Measurements from ENCODE around the gene DKK3. TPM values are rescaled to one million over a fixed set of nuclear protein-coding genes. Genes with fewer than 3 reads are reported as not detected.

DKK3 gene
- total and polyA plus RNA-seq, 2 donors from 2014 or later, result 49.6 to 59.5 TPM

DNA sequence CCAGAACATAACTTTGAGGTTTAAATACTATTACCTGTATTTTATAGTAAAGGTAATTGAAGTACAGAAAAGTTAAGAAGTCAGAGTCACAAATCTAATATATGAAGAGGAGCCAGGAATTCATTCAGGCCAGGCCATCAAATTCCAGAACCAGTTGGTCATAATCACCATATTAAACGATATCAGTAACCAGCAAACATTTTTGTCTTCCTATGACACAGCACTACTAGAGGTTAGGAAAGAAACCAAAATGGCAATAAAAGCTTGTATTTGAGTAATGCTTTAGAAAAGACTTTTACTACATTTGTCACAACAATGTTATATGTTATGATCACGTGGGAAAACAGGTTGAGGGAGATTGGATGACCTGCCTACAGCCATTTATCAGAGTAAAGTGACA, 62.2 kb downstream of the DKK3 start:
- no peak overlapping the region for H3K4me3 ChIP-seq (ENCODE audit: low read length in 3 of 3)
- H3K27ac ChIP-seq (ENCODE audit: low read depth in 2 of 2, low read length in 2 of 2), result no peak overlapping the region
- intact Hi-C loops (cut with DNase I), result no loop called here
- TF ChIP-seq, protein P1, sequence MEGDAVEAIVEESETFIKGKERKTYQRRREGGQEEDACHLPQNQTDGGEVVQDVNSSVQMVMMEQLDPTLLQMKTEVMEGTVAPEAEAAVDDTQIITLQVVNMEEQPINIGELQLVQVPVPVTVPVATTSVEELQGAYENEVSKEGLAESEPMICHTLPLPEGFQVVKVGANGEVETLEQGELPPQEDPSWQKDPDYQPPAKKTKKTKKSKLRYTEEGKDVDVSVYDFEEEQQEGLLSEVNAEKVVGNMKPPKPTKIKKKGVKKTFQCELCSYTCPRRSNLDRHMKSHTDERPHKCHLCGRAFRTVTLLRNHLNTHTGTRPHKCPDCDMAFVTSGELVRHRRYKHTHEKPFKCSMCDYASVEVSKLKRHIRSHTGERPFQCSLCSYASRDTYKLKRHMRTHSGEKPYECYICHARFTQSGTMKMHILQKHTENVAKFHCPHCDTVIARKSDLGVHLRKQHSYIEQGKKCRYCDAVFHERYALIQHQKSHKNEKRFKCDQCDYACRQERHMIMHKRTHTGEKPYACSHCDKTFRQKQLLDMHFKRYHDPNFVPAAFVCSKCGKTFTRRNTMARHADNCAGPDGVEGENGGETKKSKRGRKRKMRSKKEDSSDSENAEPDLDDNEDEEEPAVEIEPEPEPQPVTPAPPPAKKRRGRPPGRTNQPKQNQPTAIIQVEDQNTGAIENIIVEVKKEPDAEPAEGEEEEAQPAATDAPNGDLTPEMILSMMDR (IDR thresholded peaks at IDR 0.05; ENCODE audit: borderline replicate concordance, extremely low read depth, insufficient read depth), result no peak
- H3K9me3 ChIP-seq (ENCODE audit: control insufficient read depth in 2 of 3, insufficient read depth in 1 of 3, low read length in 3 of 3), result no peaks in the 10 kb centered on the region
- no peaks in the 10 kb centered on the region for H3K27me3 ChIP-seq (ENCODE audit: control insufficient read depth, insufficient read depth, low read length)
- H3K36me3 ChIP-seq (ENCODE audit: control insufficient read depth in 2 of 3, insufficient read depth in 3 of 3, low read length in 3 of 3), result peaks cover 8 to 14% (median 10%) of the 10 kb centered on the region in 3 donors
- no peaks in the 10 kb centered on the region for H3K4me1 ChIP-seq (ENCODE audit: control insufficient read depth in 2 of 3, insufficient read depth in 2 of 3, low read depth in 1 of 3, low read length in 3 of 3)
- H3K9ac ChIP-seq (ENCODE audit: low read length in 3 of 3), result no peak overlapping the region
- DNase-seq, result no peak
- FAIRE-seq, result no peak

DNA sequence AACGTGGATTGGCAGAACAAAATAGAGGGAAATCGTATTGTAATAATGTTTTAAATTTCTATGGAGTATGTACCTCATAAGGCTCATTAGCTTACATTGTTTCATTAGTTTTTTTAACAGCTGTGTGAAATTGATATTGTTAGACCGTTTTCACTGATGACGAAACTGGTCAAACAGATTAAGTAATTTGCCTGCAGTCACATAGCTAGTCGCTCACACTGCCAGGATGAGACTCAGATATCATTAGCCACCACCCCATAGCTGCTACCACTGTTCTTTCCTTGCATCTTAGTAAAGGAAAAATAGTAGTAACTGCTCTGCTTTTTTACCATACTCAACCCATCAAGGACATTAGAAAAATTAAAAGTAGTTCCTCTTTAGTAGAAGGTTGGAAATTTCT, 64.0 kb downstream of the DKK3 start:
- H3K4me3 ChIP-seq (ENCODE audit: low read length in 3 of 3), result no peak overlapping the region
- DNase-seq (no peak), FAIRE-seq (no peak)
- intact Hi-C loops (cut with DNase I), result no loop called here
- TF ChIP-seq, protein P1 (IDR thresholded peaks at IDR 0.05; ENCODE audit: borderline replicate concordance, extremely low read depth, insufficient read depth), result no peak
- no peaks in the 10 kb centered on the region for H3K27me3 ChIP-seq (ENCODE audit: control insufficient read depth, insufficient read depth, low read length)
- H3K9me3 ChIP-seq (ENCODE audit: control insufficient read depth in 2 of 3, insufficient read depth in 1 of 3, low read length in 3 of 3), result no peaks in the 10 kb centered on the region
- no peak overlapping the region for H3K9ac ChIP-seq (ENCODE audit: low read length in 3 of 3)
- peaks cover 5 to 10% (median 6%) of the 10 kb centered on the region in 3 donors for H3K36me3 ChIP-seq (ENCODE audit: control insufficient read depth in 2 of 3, insufficient read depth in 3 of 3, low read length in 3 of 3)
- H3K4me1 ChIP-seq (ENCODE audit: control insufficient read depth in 2 of 3, insufficient read depth in 2 of 3, low read depth in 1 of 3, low read length in 3 of 3), result no peaks in the 10 kb centered on the region
- no peak overlapping the region for H3K27ac ChIP-seq (ENCODE audit: low read depth in 2 of 2, low read length in 2 of 2)

DNA sequence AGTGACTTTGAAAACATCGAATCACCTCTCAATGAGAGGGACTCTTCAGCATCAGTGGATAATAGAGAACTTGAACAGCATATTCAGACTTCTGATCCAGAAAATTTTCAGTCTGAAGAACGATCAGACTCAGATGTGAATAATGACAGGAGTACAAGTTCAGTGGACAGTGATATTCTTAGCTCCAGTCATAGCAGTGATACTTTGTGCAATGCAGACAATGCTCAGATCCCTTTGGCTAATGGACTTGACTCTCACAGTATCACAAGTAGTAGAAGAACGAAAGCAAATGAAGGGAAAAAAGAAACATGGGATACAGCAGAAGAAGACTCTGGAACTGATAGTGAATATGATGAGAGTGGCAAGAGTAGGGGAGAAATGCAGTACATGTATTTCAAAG, 65.8 kb downstream of the DKK3 start:
- H3K4me3 ChIP-seq (ENCODE audit: low read length in 3 of 3), result no peak overlapping the region
- H3K36me3 ChIP-seq (ENCODE audit: control insufficient read depth in 2 of 3, insufficient read depth in 3 of 3, low read length in 3 of 3), result peaks cover 6 to 16% (median 15%) of the 10 kb centered on the region in 3 donors
- no peak for FAIRE-seq
- intact Hi-C loops (cut with DNase I), result no loop called here
- TF ChIP-seq, protein P1 (IDR thresholded peaks at IDR 0.05; ENCODE audit: borderline replicate concordance, extremely low read depth, insufficient read depth), result no peak
- no peaks in the 10 kb centered on the region for H3K27me3 ChIP-seq (ENCODE audit: control insufficient read depth, insufficient read depth, low read length)
- no peak overlapping the region for H3K9ac ChIP-seq (ENCODE audit: low read length in 3 of 3)
- H3K9me3 ChIP-seq (ENCODE audit: control insufficient read depth in 2 of 3, insufficient read depth in 1 of 3, low read length in 3 of 3), result no peaks in the 10 kb centered on the region
- no peaks in the 10 kb centered on the region for H3K4me1 ChIP-seq (ENCODE audit: control insufficient read depth in 2 of 3, insufficient read depth in 2 of 3, low read depth in 1 of 3, low read length in 3 of 3)
- H3K27ac ChIP-seq (ENCODE audit: low read depth in 2 of 2, low read length in 2 of 2), result no peak overlapping the region
- DNase-seq, result no peak

DNA sequence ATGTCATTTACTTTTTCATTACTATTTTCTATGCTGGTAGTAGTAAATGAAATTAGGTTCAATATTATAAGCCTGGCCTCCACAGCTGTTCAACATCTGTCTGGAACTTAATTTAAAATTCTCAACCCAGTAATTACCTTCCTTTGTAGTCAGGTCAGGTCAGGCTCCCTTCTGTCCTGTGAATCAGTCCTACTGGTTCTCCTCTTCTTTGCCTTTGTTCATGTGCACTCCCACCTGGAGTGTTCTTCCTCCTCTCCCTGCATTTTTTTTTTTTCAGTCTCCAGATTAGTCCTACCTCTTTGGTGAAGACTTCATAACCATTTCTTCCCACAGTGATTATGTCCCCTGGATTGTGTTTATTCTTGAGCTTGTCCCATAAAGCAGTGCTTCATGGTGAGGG, 67.9 kb downstream of the DKK3 start:
- FAIRE-seq (no peak), DNase-seq (no peak)
- H3K9me3 ChIP-seq (ENCODE audit: control insufficient read depth in 2 of 3, insufficient read depth in 1 of 3, low read length in 3 of 3), result no peaks in the 10 kb centered on the region
- H3K27me3 ChIP-seq (ENCODE audit: control insufficient read depth, insufficient read depth, low read length), result no peaks in the 10 kb centered on the region
- no peak overlapping the region for H3K4me3 ChIP-seq (ENCODE audit: low read length in 3 of 3)
- intact Hi-C loops (cut with DNase I), result no loop called here
- no peak overlapping the region for H3K9ac ChIP-seq (ENCODE audit: low read length in 3 of 3)
- H3K4me1 ChIP-seq (ENCODE audit: control insufficient read depth in 2 of 3, insufficient read depth in 2 of 3, low read depth in 1 of 3, low read length in 3 of 3), result no peaks in the 10 kb centered on the region
- peaks cover 8 to 20% (median 15%) of the 10 kb centered on the region in 3 donors for H3K36me3 ChIP-seq (ENCODE audit: control insufficient read depth in 2 of 3, insufficient read depth in 3 of 3, low read length in 3 of 3)
- no peak overlapping the region for H3K27ac ChIP-seq (ENCODE audit: low read depth in 2 of 2, low read length in 2 of 2)
- TF ChIP-seq, protein P1 (IDR thresholded peaks at IDR 0.05; ENCODE audit: borderline replicate concordance, extremely low read depth, insufficient read depth), result no peak

Measured in kidney (tissue), 14 donors.